Measurements from ENCODE around the gene HDAC7.

HDAC7 gene

DNA sequence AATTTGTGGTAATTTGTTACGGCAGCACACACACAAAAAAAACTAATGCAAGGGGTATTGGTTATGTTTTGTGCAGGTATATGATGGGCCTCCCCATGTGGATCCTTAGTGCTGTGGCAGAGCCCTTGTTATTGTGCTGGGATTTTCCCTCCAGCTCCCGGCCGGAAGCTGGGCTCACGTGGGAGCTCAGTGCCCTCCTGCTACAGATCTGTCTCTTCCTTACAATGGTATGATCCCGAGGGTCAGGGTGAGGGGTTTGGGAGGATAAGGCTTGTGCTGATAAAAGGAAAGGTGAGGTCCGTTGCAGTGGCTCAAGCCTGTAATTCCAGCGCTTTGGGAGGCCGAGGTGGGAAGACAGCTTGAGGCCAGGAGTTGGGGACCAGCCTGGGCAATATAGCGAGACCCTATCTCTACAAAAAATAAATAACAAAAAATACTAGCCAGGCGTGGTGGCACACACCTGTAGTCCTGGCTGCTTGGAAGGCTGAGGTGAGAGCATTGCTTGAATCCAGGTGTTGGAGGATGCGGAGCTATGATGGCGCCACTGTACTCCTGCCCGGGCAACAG, 47.5 kb downstream of the HDAC7 start:
- Histone ChIP-seq H3K4me3 (ENCODE audit: low read depth, low read length) (no peak overlapping the region), H3K36me3 (ENCODE audit: control insufficient read depth, insufficient read depth, low read length) (no peaks in the 10 kb centered on the region), H3K27ac (peak overlapping the region; percentile 63), H3K9ac (no peak overlapping the region), H3K79me2 (peaks cover 12% of the 10 kb centered on the region), H3K27me3 (ENCODE audit: control insufficient read depth, insufficient read depth, low read length) (no peaks in the 10 kb centered on the region), H3K4me1 (peaks cover 43% of the 10 kb centered on the region), H3K9me3 (ENCODE audit: control insufficient read depth, low read length) (no peaks in the 10 kb centered on the region), H2AFZ (peak overlapping the region; percentile 76), H3K4me2 (ENCODE audit: low read length) (peak overlapping the region; percentile 61)
- TF ChIP-seq CTCF (IDR thresholded peaks at IDR 0.05) = no peak

GRCh38 chr12:47771304-47771703, 48.4 kb downstream of the HDAC7 start:
- Histone ChIP-seq H3K9me3 (ENCODE audit: control insufficient read depth, low read length) (no peaks in the 10 kb centered on the region), H3K4me1 (peaks cover 34% of the 10 kb centered on the region), H3K4me3 (ENCODE audit: low read depth, low read length) (no peak overlapping the region), H3K27ac (no peak overlapping the region), H3K27me3 (ENCODE audit: control insufficient read depth, insufficient read depth, low read length) (no peaks in the 10 kb centered on the region), H3K4me2 (ENCODE audit: low read length) (no peak overlapping the region), H3K36me3 (ENCODE audit: control insufficient read depth, insufficient read depth, low read length) (no peaks in the 10 kb centered on the region), H2AFZ (no peak overlapping the region), H3K9ac (no peak overlapping the region), H3K79me2 (peaks cover 12% of the 10 kb centered on the region)
- no peak for TF ChIP-seq CTCF (IDR thresholded peaks at IDR 0.05)

DNA sequence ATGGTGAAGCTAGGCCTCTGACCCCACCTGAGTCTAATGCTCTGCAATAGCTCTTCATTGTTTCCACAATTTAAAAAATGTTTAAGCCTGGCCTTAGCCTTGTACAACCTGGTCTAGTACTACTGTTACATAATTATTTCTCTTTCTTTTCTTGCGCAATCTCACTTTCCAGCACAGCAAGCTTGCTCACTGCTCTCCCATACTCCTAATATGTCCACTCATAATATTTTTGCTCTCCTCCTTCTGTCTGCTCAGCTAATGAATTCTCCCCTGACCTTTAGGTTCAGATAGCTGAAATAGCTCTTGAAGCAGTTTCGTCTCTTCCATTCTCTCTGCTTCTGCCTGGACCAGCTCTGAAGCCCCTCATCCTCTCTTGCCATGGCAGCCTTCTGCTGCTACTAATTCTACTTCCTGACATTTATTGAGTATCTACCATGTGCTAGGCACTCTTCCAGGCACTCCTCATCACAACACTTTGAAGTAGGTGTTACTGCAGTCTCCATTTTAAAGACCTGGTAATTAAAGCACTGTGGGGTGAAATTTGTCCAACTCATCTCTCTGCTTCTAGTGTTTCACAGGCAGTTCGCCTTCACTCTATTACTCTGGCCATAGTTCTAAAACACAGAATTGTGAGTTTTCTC, 49.5 kb downstream of the HDAC7 start:
- Histone ChIP-seq H3K27ac (peak overlapping the region; percentile 58), H3K27me3 (ENCODE audit: control insufficient read depth, insufficient read depth, low read length) (no peaks in the 10 kb centered on the region)

DNA sequence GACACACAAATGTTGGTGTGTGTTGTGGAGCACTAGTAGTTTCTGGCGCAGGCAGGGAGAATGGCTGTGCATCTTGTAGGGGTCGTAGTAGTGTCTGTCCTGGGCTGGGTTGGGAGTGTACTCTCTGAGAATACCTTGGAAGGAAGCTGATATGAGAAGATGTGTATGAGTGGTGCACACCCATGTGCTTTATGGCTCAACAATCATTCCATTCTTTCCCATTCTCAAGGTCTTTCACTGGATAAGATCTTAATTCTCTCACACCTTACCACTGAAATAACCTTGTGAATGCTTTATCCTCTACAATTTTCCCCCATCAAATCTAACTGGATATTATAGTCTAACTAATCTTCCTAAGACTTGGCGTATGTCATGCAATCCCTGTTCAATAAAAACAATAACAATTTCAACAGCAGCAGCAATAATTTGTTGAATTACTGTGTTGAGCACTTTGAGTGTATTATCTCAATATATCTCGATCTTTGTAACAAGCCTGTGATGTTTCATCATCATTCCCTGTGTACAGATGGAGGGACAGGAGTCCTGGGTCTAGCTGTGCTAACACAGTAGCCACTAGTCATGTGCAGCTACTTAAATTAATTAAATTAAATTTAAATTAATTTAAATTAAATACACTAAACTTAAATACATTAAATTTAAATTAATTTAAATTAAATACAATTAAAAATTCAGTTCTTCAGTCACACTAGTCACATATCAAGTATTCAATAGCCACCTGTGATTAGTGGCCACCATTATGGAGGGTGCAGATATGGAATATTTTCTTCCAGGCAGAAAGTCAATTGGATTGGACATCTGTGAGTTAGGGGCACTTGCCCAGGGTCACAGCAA, 50.2 kb downstream of the HDAC7 start:
- Histone ChIP-seq H3K36me3 (ENCODE audit: control insufficient read depth, insufficient read depth, low read length) (no peaks in the 10 kb centered on the region), H3K9ac (no peak overlapping the region), H3K4me3 (ENCODE audit: low read depth, low read length) (no peak overlapping the region), H3K27me3 (ENCODE audit: control insufficient read depth, insufficient read depth, low read length) (no peaks in the 10 kb centered on the region), H3K4me1 (peaks cover 16% of the 10 kb centered on the region), H3K4me2 (ENCODE audit: low read length) (no peak overlapping the region), H3K9me3 (ENCODE audit: control insufficient read depth, low read length) (no peaks in the 10 kb centered on the region), H2AFZ (no peak overlapping the region), H3K79me2 (peaks cover 10% of the 10 kb centered on the region), H3K27ac (peak overlapping the region; percentile 75)
- no peak for TF ChIP-seq CTCF (IDR thresholded peaks at IDR 0.05)

More for the DNA sequence above, 49.5 kb downstream of the HDAC7 start:
- no peak overlapping the region for H2AFZ ChIP-seq
- H3K9ac ChIP-seq = no peak overlapping the region
- TF ChIP-seq CTCF (IDR thresholded peaks at IDR 0.05) = no peak
- H3K79me2 ChIP-seq = peaks cover 12% of the 10 kb centered on the region
- H3K4me3 ChIP-seq (ENCODE audit: low read depth, low read length) = no peak overlapping the region
- no peaks in the 10 kb centered on the region for H3K36me3 ChIP-seq (ENCODE audit: control insufficient read depth, insufficient read depth, low read length)
- H3K9me3 ChIP-seq (ENCODE audit: control insufficient read depth, low read length) = no peaks in the 10 kb centered on the region
- H3K4me1 ChIP-seq = peaks cover 23% of the 10 kb centered on the region
- no peak overlapping the region for H3K4me2 ChIP-seq (ENCODE audit: low read length)

Data from parathyroid adenoma (tissue), 2 donors.